AG04450 (cell line): ENCODE measurements around the gene VPS13D. TPM values are rescaled to one million over a fixed set of nuclear protein-coding genes. Genes with fewer than 3 reads are reported as not detected.

Source experiments
- CTCF ChIA-PET: fragments of 300-600, 350-600 bp; formaldehyde crosslinking; extraction: SDS; loops from one replicate; lab custom pipeline; 2022; ENCODE audit warnings: antibody characterized with exemption, inconsistent platforms; lab: Charles Lee
- POLR2A ChIA-PET: fragments of 350-600 bp; formaldehyde crosslinking; extraction: SDS; loops from one replicate; lab custom pipeline; 2021; ENCODE audit warnings: antibody characterized with exemption, inconsistent platforms; lab: Yijun Ruan, JAX
- DNase-seq: peaks from one replicate; pipeline ENCODE4 v3.0.0-alpha.2; 2011; ENCODE audit warnings: low read depth, low spot score
- H3K27ac ChIP-seq: one replicate; pipeline ENCODE4 v1.5.1; 2012; ENCODE audit warnings: low read depth, low read length, control low read depth
- H3K27me3 ChIP-seq: one replicate; pipeline ENCODE4 v1.6.0; 2012; ENCODE audit warnings: low read length; ENCODE audit not compliant: control insufficient read depth, insufficient read depth
- H3K4me3 ChIP-seq: 2 replicates; pipeline ENCODE4 v1.5.1; 2011; ENCODE audit warnings: mild to moderate bottlenecking, low read depth, low read length, control low read depth
- H3K9me3 ChIP-seq: 2 replicates; pipeline ENCODE4 v1.5.1; 2012; ENCODE audit warnings: low read length; ENCODE audit not compliant: control insufficient read depth, insufficient read depth
- polyA plus RNA-seq: library from polyadenylated mRNA; depleted of rRNA; stranded (reverse); fragments of >200 nt; gene quantifications from 2 replicates; pipeline ENCODE4 v1.2.3, GENCODE V29; 2011
- TF ChIP-seq, protein P1 (sequence below): IDR thresholded peaks from 2 replicates; pipeline ENCODE4 v1.5.1; 2011; ENCODE audit warnings: low read depth, low read length, control low read depth, inconsistent platforms

Gene VPS13D
- polyA plus RNA-seq, 1 experiment = 18.3 TPM

DNA sequence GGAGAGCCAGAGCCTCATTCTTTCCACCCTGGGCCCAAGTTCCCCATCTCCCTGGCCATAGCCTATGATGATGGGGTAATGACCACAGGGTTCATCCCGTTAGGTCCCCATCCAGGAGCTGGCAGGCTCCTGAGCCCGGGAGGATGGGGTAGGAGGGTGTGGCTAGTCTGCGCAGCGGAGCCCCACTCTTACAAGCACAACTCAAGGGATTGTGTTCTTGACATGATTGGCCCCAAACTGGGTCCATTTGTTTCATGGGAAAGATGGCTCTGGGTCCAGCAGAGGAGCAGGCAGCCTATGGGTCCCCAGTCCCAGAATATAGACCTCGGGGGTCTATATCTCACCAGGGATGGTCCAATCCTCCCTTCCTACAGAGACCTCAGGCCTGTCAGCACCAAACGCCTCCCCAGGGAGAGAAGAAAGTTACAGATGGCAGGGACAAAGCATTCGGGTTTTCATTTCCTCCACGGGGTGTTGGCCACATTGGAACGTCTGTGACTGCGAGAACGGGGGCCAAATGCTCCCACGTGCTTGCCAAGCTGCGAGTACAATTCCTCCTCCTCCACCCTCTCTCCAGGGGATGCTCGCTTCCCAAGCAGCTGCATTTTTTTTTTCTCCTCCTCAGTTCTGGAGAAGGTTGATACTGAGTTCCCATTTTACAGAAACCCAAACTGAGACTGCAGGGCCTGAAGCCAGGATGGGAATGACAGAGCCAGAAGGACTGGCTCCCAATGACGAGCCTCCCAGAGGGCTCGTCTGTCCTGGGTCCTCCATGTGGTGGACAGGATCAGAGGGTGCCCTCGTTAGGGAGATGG lies 317.1 kb downstream of the VPS13D start:
- no peak overlapping the region for H3K27ac ChIP-seq
- CTCF ChIA-PET = no interaction called here
- H3K4me3 ChIP-seq = no peak overlapping the region
- no peaks in the 10 kb centered on the region; the same call in 1 of the 2 replicates for H3K9me3 ChIP-seq
- TF ChIP-seq, protein P1, sequence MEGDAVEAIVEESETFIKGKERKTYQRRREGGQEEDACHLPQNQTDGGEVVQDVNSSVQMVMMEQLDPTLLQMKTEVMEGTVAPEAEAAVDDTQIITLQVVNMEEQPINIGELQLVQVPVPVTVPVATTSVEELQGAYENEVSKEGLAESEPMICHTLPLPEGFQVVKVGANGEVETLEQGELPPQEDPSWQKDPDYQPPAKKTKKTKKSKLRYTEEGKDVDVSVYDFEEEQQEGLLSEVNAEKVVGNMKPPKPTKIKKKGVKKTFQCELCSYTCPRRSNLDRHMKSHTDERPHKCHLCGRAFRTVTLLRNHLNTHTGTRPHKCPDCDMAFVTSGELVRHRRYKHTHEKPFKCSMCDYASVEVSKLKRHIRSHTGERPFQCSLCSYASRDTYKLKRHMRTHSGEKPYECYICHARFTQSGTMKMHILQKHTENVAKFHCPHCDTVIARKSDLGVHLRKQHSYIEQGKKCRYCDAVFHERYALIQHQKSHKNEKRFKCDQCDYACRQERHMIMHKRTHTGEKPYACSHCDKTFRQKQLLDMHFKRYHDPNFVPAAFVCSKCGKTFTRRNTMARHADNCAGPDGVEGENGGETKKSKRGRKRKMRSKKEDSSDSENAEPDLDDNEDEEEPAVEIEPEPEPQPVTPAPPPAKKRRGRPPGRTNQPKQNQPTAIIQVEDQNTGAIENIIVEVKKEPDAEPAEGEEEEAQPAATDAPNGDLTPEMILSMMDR = no peak
- POLR2A ChIA-PET = no interaction called here
- no peak for DNase-seq
- no peaks in the 10 kb centered on the region for H3K27me3 ChIP-seq

DNA sequence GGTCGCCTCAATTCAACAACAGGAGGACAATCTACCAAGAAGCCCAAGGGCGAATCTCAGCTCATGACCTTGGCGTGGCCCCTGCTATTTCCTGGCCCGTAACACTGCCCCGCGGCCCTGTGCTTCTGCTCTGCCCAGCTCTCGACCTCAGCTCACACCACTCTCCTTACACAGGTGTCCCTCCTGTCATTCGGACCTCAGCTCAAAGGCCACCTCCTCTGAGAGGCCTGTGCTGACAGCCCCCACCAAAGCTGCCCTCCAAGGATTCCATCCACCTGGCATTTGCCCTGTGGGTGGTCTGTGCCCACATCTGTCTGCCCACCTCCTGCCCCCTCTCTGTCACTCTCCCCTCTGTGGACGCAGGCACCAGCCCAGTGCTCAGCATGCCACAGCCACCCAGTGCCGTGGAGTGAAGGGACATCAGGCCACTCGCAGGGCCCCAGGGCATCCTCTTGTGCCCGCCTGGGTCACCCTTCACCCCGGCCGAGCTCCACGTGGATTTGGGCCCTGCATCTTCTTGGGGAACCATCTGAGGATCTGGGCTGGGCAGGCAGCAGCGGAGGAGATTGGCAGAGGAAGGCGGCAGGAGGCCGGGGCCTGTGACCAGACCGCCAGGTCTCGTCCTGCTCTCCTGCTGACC lies 317.9 kb downstream of the VPS13D start:
- Histone ChIP-seq H3K27ac (no peak overlapping the region), H3K9me3 (no peaks in the 10 kb centered on the region; the same call in 1 of the 2 replicates), H3K4me3 (no peak overlapping the region), H3K27me3 (no peaks in the 10 kb centered on the region)
- DNase-seq = no peak
- CTCF ChIA-PET = no interaction called here
- POLR2A ChIA-PET = no interaction called here
- TF ChIP-seq, protein P1 = no peak

DNA sequence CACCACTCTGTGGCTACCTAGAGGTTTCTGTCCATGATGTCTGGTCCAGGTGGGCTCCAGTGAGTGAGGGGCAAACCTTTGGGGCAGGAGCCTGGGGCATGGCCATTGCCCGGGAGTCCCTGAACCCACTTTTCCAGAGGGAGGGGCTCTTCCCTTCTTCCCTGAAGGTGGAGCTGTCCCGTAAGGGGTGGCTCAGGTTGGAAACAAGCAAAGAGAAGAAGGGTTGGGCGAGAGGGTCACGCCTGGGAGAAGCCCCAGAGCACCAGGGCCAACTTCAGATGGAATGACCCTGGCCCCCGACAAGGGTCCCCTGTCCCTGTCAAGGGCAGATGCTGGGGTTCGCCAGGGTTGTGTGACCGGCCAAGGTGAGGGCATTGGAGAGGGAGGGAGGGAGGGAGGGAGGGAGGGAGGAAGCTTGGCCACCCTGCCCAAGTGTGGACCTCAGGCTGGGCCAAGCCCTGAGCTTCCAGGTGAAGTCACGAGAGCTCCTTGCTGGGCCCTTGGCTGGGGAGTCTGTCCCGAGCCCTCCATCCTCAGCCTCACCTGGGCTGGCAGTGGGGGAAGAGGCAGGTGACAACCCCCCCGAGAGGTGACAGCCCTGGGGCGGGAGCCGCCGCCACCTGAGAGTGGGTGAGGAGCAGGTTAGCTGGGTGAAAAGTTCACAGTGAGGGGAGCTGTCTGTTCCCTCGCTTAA lies 318.6 kb downstream of the VPS13D start:
- no peak overlapping the region for H3K27ac ChIP-seq
- H3K4me3 ChIP-seq = no peak overlapping the region
- no peaks in the 10 kb centered on the region; the same call in 1 of the 2 replicates for H3K9me3 ChIP-seq
- TF ChIP-seq, protein P1 = no peak
- ChIA-PET CTCF (no interaction called here), POLR2A (no interaction called here)
- no peak for DNase-seq
- H3K27me3 ChIP-seq = no peaks in the 10 kb centered on the region

DNA sequence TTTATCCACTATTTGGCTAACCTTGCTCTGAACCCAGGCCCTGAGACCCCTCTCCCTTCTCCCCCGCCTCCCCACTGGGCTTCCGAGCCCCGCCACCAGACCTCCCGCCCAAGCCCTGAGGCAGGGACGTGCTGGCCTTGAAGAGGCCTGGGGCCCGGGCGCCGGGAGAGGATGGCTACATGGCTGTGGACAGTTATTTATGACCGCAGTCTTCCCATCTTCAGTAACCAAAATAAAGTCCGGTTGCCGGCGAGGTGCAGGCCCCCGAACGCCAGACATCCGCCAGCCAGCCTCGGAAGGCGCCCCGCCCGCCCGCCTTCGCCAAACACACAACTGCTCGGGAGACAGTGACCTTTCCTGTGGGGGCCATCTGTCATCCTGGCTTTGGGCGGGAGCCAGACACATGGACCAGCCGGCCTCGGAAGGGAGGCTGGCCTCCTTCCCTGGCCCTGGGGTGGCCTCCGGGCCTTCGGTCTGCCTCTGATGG lies 319.2 kb downstream of the VPS13D start:
- Histone ChIP-seq H3K9me3 (no peaks in the 10 kb centered on the region; the same call in 1 of the 2 replicates), H3K27me3 (no peaks in the 10 kb centered on the region), H3K4me3 (no peak overlapping the region), H3K27ac (peak overlapping the region; percentile 96)
- no peak for DNase-seq
- POLR2A ChIA-PET = interaction anchor here (1.1 to 1.5 kb wide), 3 partner anchors 8 to 95 kb away, joined by 3 to 11 read pairs (median 7); no protein-coding TSS in a partner anchor
- TF ChIP-seq, protein P1 = no peak
- CTCF ChIA-PET = no interaction called here
